HepG2 (cell line): ENCODE results near the gene PLXNC1. TPM values are rescaled to one million over a fixed set of nuclear protein-coding genes. Genes with fewer than 3 reads are reported as not detected.

Experiments
- GTF3A ChIP-seq: sonication (generic); formaldehyde crosslinking; conservative IDR thresholded peaks from 2 replicates; pipeline ENCODE4 v1.4.0; 2020; ENCODE audit warnings: mild to moderate bottlenecking, missing genetic modification reagents
- HOXA9 ChIP-seq: sonication (generic); formaldehyde crosslinking; IDR thresholded peaks from 2 replicates; pipeline ENCODE4 v1.8.1; 2022; ENCODE audit warnings: missing genetic modification reagents, mild to moderate bottlenecking, moderate library complexity, borderline replicate concordance
- IKZF4 ChIP-seq: sonication (generic); formaldehyde crosslinking; IDR thresholded peaks from 2 replicates; pipeline ENCODE4 v1.5.1; 2020; ENCODE audit warnings: borderline replicate concordance, mild to moderate bottlenecking, low read depth, missing genetic modification reagents; ENCODE audit errors: not compliant biosample characterization
- MAF1 ChIP-seq: sonication (generic); formaldehyde crosslinking; IDR thresholded peaks from 2 replicates; pipeline ENCODE4 v1.5.0; 2020; ENCODE audit warnings: missing genetic modification reagents, borderline replicate concordance
- MZF1 ChIP-seq: sonication (generic); formaldehyde crosslinking; IDR thresholded peaks from 2 replicates; pipeline ENCODE4 v1.8.1; 2023; ENCODE audit warnings: mild to moderate bottlenecking, missing genetic modification reagents, borderline replicate concordance
- YEATS2 ChIP-seq: sonication (generic); formaldehyde crosslinking; IDR thresholded peaks from 2 replicates; pipeline ENCODE4 v1.4.0; 2020; ENCODE audit warnings: missing genetic modification reagents, borderline replicate concordance
- ZFP36L1 ChIP-seq: sonication (generic); formaldehyde crosslinking; IDR thresholded peaks from 2 replicates; pipeline ENCODE4 v1.8.0; 2022; ENCODE audit warnings: mild to moderate bottlenecking, missing genetic modification reagents, moderate library complexity
- ZSCAN21 ChIP-seq: sonication (generic); formaldehyde crosslinking; IDR thresholded peaks from 2 replicates; pipeline ENCODE4 v1.8.0; 2022; ENCODE audit warnings: mild to moderate bottlenecking, missing genetic modification reagents, moderate library complexity, borderline replicate concordance
- polyA plus RNA-seq, 8 experiments: library from polyadenylated mRNA; depleted of rRNA in 3 of 8; stranded (reverse) in 7 of 8; unstranded in 1 of 8; fragments of >200 nt; fragmentation: Illumina TruSeq in 4 of 8; extraction: Trizol in 4 of 8; gene quantifications; 2 replicates each; pipeline versions ENCODE4 v1.2.1 to v1.2.3, GENCODE V29; 2011 to 2016; ENCODE audit warnings: low read depth in 4 of 8, missing spikeins in 1 of 8, mixed read lengths in 1 of 8; ENCODE audit not compliant: insufficient read depth in 1 of 8
- total RNA-seq, 5 experiments: library from RNA; depleted of rRNA; stranded (reverse); fragments of >200 nt; fragmentation: Illumina TruSeq; extraction: Trizol; gene quantifications; 2 replicates each; pipeline ENCODE4 v1.2.3, GENCODE V29; 2016; ENCODE audit warnings: low read depth in 1 of 5
- TF ChIP-seq, protein P1 (sequence below): sonication (generic); formaldehyde crosslinking; IDR thresholded peaks from 2 replicates; pipeline ENCODE4 v1.4.0; 2020; ENCODE audit warnings: missing genetic modification reagents
- TF ChIP-seq, protein P2 (sequence below): sonication (generic); formaldehyde crosslinking; IDR thresholded peaks from 2 replicates; pipeline ENCODE4 v1.5.0; 2020; ENCODE audit warnings: mild to moderate bottlenecking, missing genetic modification reagents, borderline replicate concordance
- TF ChIP-seq, protein P3 (sequence below): IDR thresholded peaks from 2 replicates; pipeline ENCODE4 v1.6.1; 2016; ENCODE audit warnings: low read depth, control low read depth
- TF ChIP-seq, protein P4 (sequence below): sonication (generic); formaldehyde crosslinking; IDR thresholded peaks from 2 replicates; pipeline ENCODE4 v1.4.0; 2020; ENCODE audit warnings: mild to moderate bottlenecking, missing genetic modification reagents
- TF ChIP-seq, protein P5 (sequence below): sonication (generic); formaldehyde crosslinking; IDR thresholded peaks from 2 replicates; pipeline ENCODE4 v1.8.1; 2022; ENCODE audit warnings: mild to moderate bottlenecking, missing genetic modification reagents

Gene PLXNC1
- total and polyA plus RNA-seq, 2 of the 13 experiments (the other 11 are each of a cell fraction or from before 2014, with no cell fraction given) = 6.6 to 11.2 TPM

DNA sequence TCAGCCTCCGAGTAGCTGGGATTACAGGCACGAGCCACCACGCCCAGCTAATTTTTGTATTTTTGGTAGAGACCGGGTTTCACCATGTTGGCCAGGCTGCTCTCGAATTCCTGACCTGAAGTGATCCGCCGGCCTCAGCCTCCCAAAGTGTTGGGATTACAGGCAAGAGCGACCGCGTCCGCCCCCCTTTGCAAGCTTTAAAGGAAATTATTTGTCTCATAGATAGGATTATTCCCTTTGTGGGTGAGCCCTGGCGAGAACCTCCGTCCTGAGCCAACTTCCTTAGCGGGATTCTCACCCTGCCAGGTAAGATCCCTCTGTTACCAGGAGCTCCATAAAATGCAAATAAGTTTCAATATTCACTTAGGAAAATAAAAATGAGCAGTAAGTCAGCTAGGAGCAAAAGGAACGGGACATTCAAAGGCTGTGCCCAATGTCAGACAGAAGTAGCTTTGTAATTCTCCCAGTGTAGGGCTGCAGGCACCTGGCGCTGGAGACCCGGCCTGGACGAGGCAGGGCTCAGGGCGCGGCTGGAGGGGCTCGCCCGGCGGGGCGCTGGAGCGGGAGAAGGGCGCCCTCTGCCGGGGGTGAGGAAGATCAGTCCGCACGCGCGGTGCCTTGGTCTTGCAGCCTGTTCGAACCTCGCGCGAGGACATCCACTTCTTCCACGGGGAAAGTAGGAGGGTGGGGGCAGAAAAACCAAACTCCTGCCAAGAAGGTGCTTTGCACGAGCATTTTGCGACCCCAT, 47.2 kb upstream of the PLXNC1 start (continued):
- TF ChIP-seq ZSCAN21 (CRISPR knock-in tag) (no peak), YEATS2 (CRISPR knock-in tag) (no peak), MZF1 (CRISPR knock-in tag) (no peak), HOXA9 (no peak), IKZF4 (CRISPR knock-in tag) (peak; percentile 61), ZFP36L1 (CRISPR knock-in tag) (no peak), GTF3A (CRISPR knock-in tag) (0 out of 2 replicates have a peak, but pooled peaks have one; percentile 33), MAF1 (CRISPR knock-in tag) (no peak)
- TF ChIP-seq, protein P1, sequence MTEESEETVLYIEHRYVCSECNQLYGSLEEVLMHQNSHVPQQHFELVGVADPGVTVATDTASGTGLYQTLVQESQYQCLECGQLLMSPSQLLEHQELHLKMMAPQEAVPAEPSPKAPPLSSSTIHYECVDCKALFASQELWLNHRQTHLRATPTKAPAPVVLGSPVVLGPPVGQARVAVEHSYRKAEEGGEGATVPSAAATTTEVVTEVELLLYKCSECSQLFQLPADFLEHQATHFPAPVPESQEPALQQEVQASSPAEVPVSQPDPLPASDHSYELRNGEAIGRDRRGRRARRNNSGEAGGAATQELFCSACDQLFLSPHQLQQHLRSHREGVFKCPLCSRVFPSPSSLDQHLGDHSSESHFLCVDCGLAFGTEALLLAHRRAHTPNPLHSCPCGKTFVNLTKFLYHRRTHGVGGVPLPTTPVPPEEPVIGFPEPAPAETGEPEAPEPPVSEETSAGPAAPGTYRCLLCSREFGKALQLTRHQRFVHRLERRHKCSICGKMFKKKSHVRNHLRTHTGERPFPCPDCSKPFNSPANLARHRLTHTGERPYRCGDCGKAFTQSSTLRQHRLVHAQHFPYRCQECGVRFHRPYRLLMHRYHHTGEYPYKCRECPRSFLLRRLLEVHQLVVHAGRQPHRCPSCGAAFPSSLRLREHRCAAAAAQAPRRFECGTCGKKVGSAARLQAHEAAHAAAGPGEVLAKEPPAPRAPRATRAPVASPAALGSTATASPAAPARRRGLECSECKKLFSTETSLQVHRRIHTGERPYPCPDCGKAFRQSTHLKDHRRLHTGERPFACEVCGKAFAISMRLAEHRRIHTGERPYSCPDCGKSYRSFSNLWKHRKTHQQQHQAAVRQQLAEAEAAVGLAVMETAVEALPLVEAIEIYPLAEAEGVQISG (CRISPR knock-in tag) = peak; percentile 48; the same call in 1 of the 2 replicates
- TF ChIP-seq, protein P2, sequence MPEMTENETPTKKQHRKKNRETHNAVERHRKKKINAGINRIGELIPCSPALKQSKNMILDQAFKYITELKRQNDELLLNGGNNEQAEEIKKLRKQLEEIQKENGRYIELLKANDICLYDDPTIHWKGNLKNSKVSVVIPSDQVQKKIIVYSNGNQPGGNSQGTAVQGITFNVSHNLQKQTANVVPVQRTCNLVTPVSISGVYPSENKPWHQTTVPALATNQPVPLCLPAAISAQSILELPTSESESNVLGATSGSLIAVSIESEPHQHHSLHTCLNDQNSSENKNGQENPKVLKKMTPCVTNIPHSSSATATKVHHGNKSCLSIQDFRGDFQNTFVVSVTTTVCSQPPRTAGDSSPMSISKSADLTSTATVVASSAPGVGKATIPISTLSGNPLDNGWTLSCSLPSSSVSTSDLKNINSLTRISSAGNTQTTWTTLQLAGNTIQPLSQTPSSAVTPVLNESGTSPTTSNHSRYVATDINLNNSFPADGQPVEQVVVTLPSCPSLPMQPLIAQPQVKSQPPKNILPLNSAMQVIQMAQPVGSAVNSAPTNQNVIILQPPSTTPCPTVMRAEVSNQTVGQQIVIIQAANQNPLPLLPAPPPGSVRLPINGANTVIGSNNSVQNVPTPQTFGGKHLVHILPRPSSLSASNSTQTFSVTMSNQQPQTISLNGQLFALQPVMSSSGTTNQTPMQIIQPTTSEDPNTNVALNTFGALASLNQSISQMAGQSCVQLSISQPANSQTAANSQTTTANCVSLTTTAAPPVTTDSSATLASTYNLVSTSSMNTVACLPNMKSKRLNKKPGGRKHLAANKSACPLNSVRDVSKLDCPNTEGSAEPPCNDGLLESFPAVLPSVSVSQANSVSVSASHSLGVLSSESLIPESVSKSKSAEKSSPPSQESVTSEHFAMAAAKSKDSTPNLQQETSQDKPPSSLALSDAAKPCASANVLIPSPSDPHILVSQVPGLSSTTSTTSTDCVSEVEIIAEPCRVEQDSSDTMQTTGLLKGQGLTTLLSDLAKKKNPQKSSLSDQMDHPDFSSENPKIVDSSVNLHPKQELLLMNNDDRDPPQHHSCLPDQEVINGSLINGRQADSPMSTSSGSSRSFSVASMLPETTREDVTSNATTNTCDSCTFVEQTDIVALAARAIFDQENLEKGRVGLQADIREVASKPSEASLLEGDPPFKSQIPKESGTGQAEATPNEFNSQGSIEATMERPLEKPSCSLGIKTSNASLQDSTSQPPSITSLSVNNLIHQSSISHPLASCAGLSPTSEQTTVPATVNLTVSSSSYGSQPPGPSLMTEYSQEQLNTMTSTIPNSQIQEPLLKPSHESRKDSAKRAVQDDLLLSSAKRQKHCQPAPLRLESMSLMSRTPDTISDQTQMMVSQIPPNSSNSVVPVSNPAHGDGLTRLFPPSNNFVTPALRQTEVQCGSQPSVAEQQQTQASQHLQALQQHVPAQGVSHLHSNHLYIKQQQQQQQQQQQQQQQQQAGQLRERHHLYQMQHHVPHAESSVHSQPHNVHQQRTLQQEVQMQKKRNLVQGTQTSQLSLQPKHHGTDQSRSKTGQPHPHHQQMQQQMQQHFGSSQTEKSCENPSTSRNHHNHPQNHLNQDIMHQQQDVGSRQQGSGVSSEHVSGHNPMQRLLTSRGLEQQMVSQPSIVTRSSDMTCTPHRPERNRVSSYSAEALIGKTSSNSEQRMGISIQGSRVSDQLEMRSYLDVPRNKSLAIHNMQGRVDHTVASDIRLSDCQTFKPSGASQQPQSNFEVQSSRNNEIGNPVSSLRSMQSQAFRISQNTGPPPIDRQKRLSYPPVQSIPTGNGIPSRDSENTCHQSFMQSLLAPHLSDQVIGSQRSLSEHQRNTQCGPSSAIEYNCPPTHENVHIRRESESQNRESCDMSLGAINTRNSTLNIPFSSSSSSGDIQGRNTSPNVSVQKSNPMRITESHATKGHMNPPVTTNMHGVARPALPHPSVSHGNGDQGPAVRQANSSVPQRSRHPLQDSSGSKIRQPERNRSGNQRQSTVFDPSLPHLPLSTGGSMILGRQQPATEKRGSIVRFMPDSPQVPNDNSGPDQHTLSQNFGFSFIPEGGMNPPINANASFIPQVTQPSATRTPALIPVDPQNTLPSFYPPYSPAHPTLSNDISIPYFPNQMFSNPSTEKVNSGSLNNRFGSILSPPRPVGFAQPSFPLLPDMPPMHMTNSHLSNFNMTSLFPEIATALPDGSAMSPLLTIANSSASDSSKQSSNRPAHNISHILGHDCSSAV (CRISPR knock-in tag) = no peak
- TF ChIP-seq, protein P3, sequence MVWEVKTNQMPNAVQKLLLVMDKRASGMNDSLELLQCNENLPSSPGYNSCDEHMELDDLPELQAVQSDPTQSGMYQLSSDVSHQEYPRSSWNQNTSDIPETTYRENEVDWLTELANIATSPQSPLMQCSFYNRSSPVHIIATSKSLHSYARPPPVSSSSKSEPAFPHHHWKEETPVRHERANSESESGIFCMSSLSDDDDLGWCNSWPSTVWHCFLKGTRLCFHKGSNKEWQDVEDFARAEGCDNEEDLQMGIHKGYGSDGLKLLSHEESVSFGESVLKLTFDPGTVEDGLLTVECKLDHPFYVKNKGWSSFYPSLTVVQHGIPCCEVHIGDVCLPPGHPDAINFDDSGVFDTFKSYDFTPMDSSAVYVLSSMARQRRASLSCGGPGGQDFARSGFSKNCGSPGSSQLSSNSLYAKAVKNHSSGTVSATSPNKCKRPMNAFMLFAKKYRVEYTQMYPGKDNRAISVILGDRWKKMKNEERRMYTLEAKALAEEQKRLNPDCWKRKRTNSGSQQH = 0 out of 2 replicates have a peak, but pooled peaks have one; percentile 27
- TF ChIP-seq, protein P4, sequence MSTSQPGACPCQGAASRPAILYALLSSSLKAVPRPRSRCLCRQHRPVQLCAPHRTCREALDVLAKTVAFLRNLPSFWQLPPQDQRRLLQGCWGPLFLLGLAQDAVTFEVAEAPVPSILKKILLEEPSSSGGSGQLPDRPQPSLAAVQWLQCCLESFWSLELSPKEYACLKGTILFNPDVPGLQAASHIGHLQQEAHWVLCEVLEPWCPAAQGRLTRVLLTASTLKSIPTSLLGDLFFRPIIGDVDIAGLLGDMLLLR (CRISPR knock-in tag) = no peak
- TF ChIP-seq, protein P5, sequence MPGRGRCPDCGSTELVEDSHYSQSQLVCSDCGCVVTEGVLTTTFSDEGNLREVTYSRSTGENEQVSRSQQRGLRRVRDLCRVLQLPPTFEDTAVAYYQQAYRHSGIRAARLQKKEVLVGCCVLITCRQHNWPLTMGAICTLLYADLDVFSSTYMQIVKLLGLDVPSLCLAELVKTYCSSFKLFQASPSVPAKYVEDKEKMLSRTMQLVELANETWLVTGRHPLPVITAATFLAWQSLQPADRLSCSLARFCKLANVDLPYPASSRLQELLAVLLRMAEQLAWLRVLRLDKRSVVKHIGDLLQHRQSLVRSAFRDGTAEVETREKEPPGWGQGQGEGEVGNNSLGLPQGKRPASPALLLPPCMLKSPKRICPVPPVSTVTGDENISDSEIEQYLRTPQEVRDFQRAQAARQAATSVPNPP (CRISPR knock-in tag) = no peak
